Adrenal gland (tissue), 5 donors: Measurements from ENCODE around the gene BLOC1S3.

Experiments
- POLR2A ChIP-seq, 2 donors: fragments of 450-650 bp; IDR thresholded peaks; one replicate each; pipeline ENCODE4 v1.6.1; 2017; ENCODE audit warnings: antibody characterized with exemption in 2 of 2, mild to moderate bottlenecking in 2 of 2, moderate library complexity in 1 of 2
- TF ChIP-seq, protein P1 (sequence below), 6 experiments: fragments of 450-650 bp in 4 of 6; fragments of 200-600 bp in 2 of 6; sonication (generic) in 1 of 6; IDR thresholded peaks; 1 replicate in 5 of 6; 2 replicates in 1 of 6; pipeline versions ENCODE4 v1.5.1 to v1.8.0; 2016 to 2021; ENCODE audit warnings: antibody characterized with exemption in 6 of 6, mild to moderate bottlenecking in 2 of 6, moderate library complexity in 1 of 6
- donor health status: DM: no; HTN: no; CAD: no.

DNA sequence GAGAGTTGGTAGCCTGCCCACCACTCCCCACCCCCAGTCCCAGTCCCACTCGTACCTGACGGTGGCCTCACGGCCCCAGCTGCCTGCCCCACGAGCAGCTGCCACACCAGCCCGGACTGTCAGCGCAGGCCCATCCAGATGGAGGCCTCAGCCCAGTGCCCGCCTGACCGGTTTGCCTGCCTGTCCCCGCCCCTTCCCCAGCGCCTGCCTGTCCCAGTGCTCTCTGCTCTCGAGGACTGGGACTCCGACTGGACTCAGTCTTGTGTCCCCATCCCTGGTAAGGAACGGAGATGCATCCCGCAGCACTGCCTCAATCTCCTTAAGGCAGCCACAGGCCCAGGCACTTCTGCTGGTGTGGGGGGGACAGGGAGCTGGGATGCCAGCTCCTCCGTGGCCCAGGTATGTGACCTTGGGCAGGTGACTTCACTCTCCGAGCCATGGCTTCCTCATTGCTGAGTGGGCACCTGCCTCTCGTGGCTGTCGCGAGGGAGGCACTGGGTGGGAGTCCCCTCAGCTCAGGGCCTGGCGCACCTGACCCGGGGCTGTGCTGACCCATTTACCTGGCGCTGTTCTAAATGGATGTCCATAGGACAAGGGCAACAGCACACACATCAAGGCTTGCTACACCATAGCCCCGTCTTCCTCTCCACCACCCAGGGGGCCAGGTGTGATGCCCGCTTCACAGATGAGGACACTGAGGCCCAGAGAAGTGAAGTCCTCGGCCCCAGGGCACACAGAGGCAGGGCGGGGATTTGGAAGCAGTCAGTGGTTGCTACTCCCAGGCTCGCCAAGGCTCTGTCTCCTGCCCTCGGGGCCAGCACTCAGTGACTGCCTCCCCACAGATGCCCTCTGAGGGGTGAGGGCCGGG is 17.5 kb upstream of the BLOC1S3 start, which contains the start of gene NKPD1:
- no peak for TF ChIP-seq POLR2A (IDR thresholded peaks at IDR 0.05)
- TF ChIP-seq, protein P1, sequence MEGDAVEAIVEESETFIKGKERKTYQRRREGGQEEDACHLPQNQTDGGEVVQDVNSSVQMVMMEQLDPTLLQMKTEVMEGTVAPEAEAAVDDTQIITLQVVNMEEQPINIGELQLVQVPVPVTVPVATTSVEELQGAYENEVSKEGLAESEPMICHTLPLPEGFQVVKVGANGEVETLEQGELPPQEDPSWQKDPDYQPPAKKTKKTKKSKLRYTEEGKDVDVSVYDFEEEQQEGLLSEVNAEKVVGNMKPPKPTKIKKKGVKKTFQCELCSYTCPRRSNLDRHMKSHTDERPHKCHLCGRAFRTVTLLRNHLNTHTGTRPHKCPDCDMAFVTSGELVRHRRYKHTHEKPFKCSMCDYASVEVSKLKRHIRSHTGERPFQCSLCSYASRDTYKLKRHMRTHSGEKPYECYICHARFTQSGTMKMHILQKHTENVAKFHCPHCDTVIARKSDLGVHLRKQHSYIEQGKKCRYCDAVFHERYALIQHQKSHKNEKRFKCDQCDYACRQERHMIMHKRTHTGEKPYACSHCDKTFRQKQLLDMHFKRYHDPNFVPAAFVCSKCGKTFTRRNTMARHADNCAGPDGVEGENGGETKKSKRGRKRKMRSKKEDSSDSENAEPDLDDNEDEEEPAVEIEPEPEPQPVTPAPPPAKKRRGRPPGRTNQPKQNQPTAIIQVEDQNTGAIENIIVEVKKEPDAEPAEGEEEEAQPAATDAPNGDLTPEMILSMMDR (IDR thresholded peaks at IDR 0.05) = no peak
